Natural killer cell (primary cell): ENCODE results near the gene PCGF3. TPM values are rescaled to one million over a fixed set of nuclear protein-coding genes. Genes with fewer than 3 reads are reported as not detected.

Experiments
- ATAC-seq, 3 donors: fragments of 150-1000 bp in 2 of 3; fragments of 200-7000 bp in 1 of 3; cut with Tn5 transposase; 1 replicate in 1 of 3; 2 replicates in 2 of 3; pipeline ENCODE4 v1.10.0; 2021; ENCODE audit warnings: mild to moderate bottlenecking in 2 of 3, moderate library complexity in 2 of 3
- DNase-seq, 2 donors: peaks; one replicate each; pipeline versions ENCODE4 v3.0.0 to v3.0.0-alpha.2; 2013 to 2021; ENCODE audit warnings: mixed read lengths in 1 of 2
- H3K27ac ChIP-seq: one replicate; pipeline ENCODE4 v1.5.1; 2013; ENCODE audit warnings: mild to moderate bottlenecking, low read length
- H3K27me3 ChIP-seq: one replicate; pipeline ENCODE4 v1.6.1; 2013; ENCODE audit warnings: low read length; ENCODE audit not compliant: control insufficient read depth, insufficient read depth
- H3K36me3 ChIP-seq: one replicate; pipeline ENCODE4 v1.6.1; 2013; ENCODE audit warnings: low read length; ENCODE audit not compliant: control insufficient read depth, insufficient read depth
- H3K4me1 ChIP-seq: one replicate; pipeline ENCODE4 v1.6.1; 2013; ENCODE audit warnings: low read length; ENCODE audit not compliant: control insufficient read depth, insufficient read depth
- H3K4me3 ChIP-seq: one replicate; pipeline ENCODE4 v1.5.1; 2013; ENCODE audit warnings: low read length
- H3K9me3 ChIP-seq: one replicate; pipeline ENCODE4 v1.6.1; 2013; ENCODE audit warnings: low read length; ENCODE audit not compliant: control insufficient read depth, insufficient read depth
- H3K27ac Mint-ChIP-seq, 2 donors: one replicate each; pipeline ENCODE4 v1.8.0; 2022; ENCODE audit warnings: mild to moderate bottlenecking in 2 of 2, mixed read lengths in 2 of 2, moderate library complexity in 1 of 2
- H3K27me3 Mint-ChIP-seq, 2 donors: one replicate each; pipeline ENCODE4 v1.8.0; 2022; ENCODE audit warnings: low read depth in 2 of 2, mixed read lengths in 2 of 2
- H3K36me3 Mint-ChIP-seq: one replicate; pipeline ENCODE4 v1.8.0; 2022; ENCODE audit warnings: mixed read lengths
- H3K4me1 Mint-ChIP-seq, 2 donors: one replicate each; pipeline ENCODE4 v1.8.0; 2022; ENCODE audit warnings: mixed read lengths in 2 of 2
- H3K4me3 Mint-ChIP-seq: one replicate; pipeline ENCODE4 v1.8.0; 2022; ENCODE audit warnings: mild to moderate bottlenecking, moderate library complexity, mixed read lengths
- H3K9me3 Mint-ChIP-seq, 2 donors: one replicate each; pipeline ENCODE4 v1.8.0; 2022; ENCODE audit warnings: mixed read lengths in 2 of 2
- WGBS: methylation state at CpG from one replicate; pipeline ENCODE4 v1.1.7; 2013; ENCODE audit warnings: missing lambda C conversion rate; ENCODE audit not compliant: insufficient coverage; 5-methylcytosine and 5-hydroxymethylcytosine counted together
- intact Hi-C: fragments of 100-400 bp; cut with micrococcal nuclease; formaldehyde crosslinking; loops from one replicate; pipeline ENCODE4 v1.14.2; 2022
- total RNA-seq, 4 donors: library from RNA; stranded (reverse); fragments of 120-200 nt in 1 of 4; gene quantifications; one replicate each; pipeline versions ENCODE4 v1.2.3 to v1.2.4, GENCODE V29; 2013 to 2022
- TF ChIP-seq, protein P1 (sequence below): fragments of 200-600 bp; IDR thresholded peaks from one replicate; pipeline ENCODE4 v1.8.0; 2022; ENCODE audit warnings: antibody characterized with exemption

Gene PCGF3, protein sequence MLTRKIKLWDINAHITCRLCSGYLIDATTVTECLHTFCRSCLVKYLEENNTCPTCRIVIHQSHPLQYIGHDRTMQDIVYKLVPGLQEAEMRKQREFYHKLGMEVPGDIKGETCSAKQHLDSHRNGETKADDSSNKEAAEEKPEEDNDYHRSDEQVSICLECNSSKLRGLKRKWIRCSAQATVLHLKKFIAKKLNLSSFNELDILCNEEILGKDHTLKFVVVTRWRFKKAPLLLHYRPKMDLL
- total RNA-seq: 100 to 1,000 TPM in 1 of 3 donors, 10 to 100 TPM in 2; 71.2 to 101 (median 97.2) TPM
- 47.5 TPM for total RNA-seq (2013)

DNA sequence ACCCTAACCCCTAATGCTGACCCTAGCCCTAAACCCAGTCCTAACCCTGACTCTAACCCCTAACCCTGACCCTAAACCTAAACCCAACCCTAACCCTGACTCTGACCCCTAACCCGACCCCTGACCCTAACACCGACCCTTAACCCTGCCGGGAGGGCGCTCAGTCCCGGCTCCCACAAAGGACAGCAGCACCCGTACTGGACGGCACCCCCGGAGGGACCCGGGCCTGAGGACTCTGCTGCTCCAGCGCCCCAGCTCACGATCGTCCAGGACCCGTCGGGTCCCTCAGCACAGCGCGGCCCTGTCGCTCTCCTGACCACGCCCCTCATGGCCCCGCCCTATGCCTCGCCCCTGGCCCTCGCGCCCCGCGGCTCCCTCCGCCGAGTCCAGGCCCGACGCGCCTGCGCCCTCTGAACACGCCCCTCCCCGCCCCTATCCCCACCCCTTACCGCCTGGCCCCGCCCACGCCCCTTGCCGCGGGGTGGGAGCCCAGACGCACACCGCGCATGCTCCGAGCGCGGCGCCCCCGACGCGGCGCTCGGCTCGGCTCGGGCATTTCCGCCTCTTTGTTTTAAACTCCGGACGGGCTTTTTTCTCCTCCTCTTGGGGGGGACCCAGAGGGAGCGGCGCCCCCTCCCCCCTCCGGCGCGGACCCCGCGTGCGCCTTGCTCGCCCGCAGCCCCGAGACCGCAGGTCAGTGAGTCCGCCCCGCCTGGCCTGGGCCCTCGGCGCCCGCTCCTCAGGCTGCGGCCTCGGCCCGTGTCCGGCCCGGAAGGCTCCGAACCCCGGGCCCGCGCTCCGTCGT is at the start of gene PCGF3:
Gene PCGF3, plus strand, starts transcription at position 555 of the 805 bp plus-strand sequence. CDS start 27,849 bp downstream, outside the sequence.
- H3K27me3 Mint-ChIP-seq: no peaks in the 10 kb centered on the region
- peak within 1 kb of the TSS; percentile 68 to 91 for H3K27ac Mint-ChIP-seq
- intact Hi-C loops: loop anchor here (2.0 to 5.0 kb wide), 2 partner anchors 25 to 77 kb away; no protein-coding TSS in a partner anchor
- peaks cover 13 to 37% of the 10 kb centered on the region in 2 donors for H3K4me1 Mint-ChIP-seq
- peak; percentile 95 to 99 (median 97) for ATAC-seq
- 3% methylated on average over 82 of the region's 82 CpGs for WGBS
- Histone ChIP-seq H3K27me3 (no peaks in the 10 kb centered on the region), H3K4me1 (peaks cover 32% of the 10 kb centered on the region), H3K36me3 (no peaks in the 10 kb centered on the region), H3K9me3 (no peaks in the 10 kb centered on the region), H3K4me3 (peak within 1 kb of the TSS; percentile 56), H3K27ac (peak within 1 kb of the TSS; percentile 70)
- TF ChIP-seq, protein P1, sequence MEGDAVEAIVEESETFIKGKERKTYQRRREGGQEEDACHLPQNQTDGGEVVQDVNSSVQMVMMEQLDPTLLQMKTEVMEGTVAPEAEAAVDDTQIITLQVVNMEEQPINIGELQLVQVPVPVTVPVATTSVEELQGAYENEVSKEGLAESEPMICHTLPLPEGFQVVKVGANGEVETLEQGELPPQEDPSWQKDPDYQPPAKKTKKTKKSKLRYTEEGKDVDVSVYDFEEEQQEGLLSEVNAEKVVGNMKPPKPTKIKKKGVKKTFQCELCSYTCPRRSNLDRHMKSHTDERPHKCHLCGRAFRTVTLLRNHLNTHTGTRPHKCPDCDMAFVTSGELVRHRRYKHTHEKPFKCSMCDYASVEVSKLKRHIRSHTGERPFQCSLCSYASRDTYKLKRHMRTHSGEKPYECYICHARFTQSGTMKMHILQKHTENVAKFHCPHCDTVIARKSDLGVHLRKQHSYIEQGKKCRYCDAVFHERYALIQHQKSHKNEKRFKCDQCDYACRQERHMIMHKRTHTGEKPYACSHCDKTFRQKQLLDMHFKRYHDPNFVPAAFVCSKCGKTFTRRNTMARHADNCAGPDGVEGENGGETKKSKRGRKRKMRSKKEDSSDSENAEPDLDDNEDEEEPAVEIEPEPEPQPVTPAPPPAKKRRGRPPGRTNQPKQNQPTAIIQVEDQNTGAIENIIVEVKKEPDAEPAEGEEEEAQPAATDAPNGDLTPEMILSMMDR: no peak
- H3K36me3 Mint-ChIP-seq: no peaks in the 10 kb centered on the region
- peak within 1 kb of the TSS; percentile 87 for H3K4me3 Mint-ChIP-seq
- DNase-seq: peak; percentile 91 to 96
- H3K9me3 Mint-ChIP-seq: no peaks in the 10 kb centered on the region

DNA sequence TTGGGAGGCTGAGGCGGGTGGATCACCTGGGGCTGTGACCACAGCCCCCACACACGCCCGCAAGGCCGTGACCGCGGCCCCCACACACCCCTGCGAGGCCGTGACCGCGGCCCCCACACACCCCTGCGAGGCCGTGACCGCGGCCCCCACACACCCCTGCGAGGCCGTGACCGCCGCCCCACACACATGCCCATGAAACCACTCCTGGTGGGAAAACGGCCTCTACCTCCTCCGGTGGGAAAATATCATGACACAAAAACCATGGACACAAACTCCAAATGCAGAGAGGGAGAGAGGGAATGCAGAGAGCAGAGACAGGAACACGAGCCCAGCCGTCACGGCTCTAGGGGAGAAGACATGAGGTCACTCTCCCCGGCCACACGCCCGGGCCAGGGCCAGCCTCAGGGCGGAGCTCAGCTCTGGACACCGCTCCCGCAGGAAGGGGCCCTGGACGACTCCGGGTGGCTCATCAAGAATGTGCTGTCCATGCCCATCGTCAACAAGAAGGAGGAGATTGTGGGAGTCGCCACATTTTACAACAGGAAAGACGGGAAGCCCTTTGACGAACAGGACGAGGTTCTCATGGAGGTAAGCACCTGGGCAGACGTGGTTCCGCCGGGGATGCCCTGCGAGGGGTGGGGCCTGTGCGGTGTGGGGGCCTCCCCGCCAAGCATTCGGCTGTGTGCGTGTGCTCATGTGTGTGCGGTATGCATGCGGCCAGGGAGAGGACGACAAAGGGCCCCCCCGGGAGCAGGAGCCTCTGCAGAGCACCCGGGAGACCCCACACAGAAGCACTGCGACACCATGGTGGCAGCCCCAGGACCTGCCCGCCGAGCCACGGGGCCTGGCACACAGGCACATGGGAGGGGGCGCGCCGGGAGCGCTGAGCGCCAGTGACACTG is 48.9 kb upstream of the PCGF3 start:
- Histone ChIP-seq H3K9me3 (no peaks in the 10 kb centered on the region), H3K4me1 (no peaks in the 10 kb centered on the region), H3K4me3 (no peak overlapping the region), H3K36me3 (no peaks in the 10 kb centered on the region), H3K27me3 (no peaks in the 10 kb centered on the region), H3K27ac (no peak overlapping the region)
- ATAC-seq (no peak), DNase-seq (no peak)
- H3K9me3 Mint-ChIP-seq: peaks cover 0 to 2% of the 10 kb centered on the region in 2 donors
- H3K27me3 Mint-ChIP-seq: peaks cover 0 to 2% of the 10 kb centered on the region in 2 donors
- no peak overlapping the region for H3K27ac Mint-ChIP-seq
- intact Hi-C loops: no loop called here
- H3K4me3 Mint-ChIP-seq: no peak overlapping the region
- no peaks in the 10 kb centered on the region for H3K36me3 Mint-ChIP-seq
- no peaks in the 10 kb centered on the region for H3K4me1 Mint-ChIP-seq
- TF ChIP-seq, protein P1: no peak
- 85% methylated on average over 58 of the region's 58 CpGs for WGBS

DNA sequence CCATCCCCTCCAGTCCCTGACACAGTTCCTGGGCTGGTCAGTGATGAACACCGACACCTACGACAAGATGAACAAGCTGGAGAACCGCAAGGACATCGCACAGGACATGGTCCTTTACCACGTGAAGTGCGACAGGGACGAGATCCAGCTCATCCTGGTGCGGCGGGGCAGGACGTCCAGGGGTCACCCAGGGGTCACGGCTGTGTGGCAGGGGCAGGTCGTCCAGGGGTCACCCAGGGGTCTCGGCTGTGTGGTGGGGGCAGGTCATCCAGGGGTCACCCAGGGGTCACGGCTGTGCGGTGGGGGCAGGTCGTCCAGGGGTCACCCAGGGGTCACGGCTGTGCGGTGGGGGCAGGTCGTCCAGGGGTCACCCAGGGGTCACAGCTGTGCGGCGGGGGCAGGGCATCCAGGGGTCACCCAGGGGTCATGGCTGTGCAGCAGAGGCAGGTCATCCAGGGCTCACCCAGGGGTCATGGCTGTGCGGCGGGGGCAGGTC is 48.2 kb upstream of the PCGF3 start:
- no peaks in the 10 kb centered on the region for H3K27me3 Mint-ChIP-seq
- H3K9me3 ChIP-seq: no peaks in the 10 kb centered on the region
- no peaks in the 10 kb centered on the region for H3K4me1 ChIP-seq
- intact Hi-C loops: no loop called here
- H3K36me3 Mint-ChIP-seq: no peaks in the 10 kb centered on the region
- H3K36me3 ChIP-seq: no peaks in the 10 kb centered on the region
- no peak overlapping the region for H3K27ac Mint-ChIP-seq
- 90% methylated on average over 23 of the region's 23 CpGs for WGBS
- ATAC-seq: no peak
- no peaks in the 10 kb centered on the region for H3K27me3 ChIP-seq
- H3K27ac ChIP-seq: no peak overlapping the region
- no peaks in the 10 kb centered on the region for H3K4me1 Mint-ChIP-seq
- no peak overlapping the region for H3K4me3 Mint-ChIP-seq
- peaks cover 0 to 2% of the 10 kb centered on the region in 2 donors for H3K9me3 Mint-ChIP-seq
- no peak for DNase-seq
- H3K4me3 ChIP-seq: no peak overlapping the region
- TF ChIP-seq, protein P1: no peak
